Measurements from ENCODE around the gene CDK18. TPM values are rescaled to one million over a fixed set of nuclear protein-coding genes. Genes with fewer than 3 reads are reported as not detected.
A peak's percentile ranks its signal among the peaks of the same experiment; 100 is the strongest.

Gene CDK18
- total RNA-seq, 1 experiment from 2014 or later, result 38.5 TPM

DNA sequence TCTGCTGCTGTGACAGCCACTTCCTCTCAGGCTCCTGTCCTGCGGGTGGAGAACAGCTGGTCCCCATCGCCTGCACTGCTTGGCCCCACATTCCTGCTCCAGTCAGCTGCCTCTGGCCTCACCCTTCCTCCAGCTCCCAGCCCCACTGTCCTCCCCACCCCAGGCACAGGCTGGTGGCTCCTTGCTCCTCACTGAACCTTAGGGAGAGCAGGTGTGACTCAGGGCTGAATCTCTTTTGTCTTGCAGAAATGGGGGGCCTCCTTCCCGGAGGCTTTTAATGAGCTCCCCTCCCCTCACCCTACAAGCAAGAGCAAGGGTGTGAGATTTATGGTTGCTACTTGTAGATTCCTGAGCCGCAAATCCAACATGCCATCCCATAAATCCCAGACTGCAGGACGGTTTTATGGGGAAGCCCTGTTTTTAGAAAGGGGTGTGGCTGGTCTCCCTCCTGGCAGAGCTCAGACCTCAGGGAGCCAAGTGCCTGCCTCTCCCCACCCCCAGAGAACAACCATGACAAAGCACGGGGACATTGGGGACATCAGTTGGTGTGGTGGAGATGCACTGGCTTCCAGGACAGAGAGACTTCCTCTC, 15.2 kb downstream of the CDK18 start:
- peaks cover 47 to 60% of the 10 kb centered on the region in 2 experiments for H3K4me1 Mint-ChIP-seq
- no peaks in the 10 kb centered on the region for H3K9me3 ChIP-seq (ENCODE audit: control insufficient read depth, low read depth, low read length)
- no peak overlapping the region for H3K56ac ChIP-seq (ENCODE audit: insufficient read length, low read depth, low read length)
- no peaks in the 10 kb centered on the region for H3K79me2 ChIP-seq (ENCODE audit: insufficient read depth, low read length)
- no peak overlapping the region for H2BK15ac ChIP-seq (ENCODE audit: low read depth, low read length)
- H3K36me3 Mint-ChIP-seq (ENCODE audit: insufficient read depth in 1 of 3, low read depth in 3 of 3), result peaks cover 6 to 11% (median 7%) of the 10 kb centered on the region in 3 experiments
- no peak overlapping the region for H2AK5ac ChIP-seq (ENCODE audit: insufficient read length, low read length)
- no peak overlapping the region for H2AFZ ChIP-seq (ENCODE audit: low read length)
- no peak overlapping the region for H3K9ac ChIP-seq (ENCODE audit: extremely low read depth, insufficient read length, low read length)
- WGBS (ENCODE audit: extremely low coverage, insufficient read length, low lambda C conversion rate), result no CpG with 5 or more reads among the region's 6 CpGs
- H3K23me2 ChIP-seq (ENCODE audit: insufficient read length, low read depth, low read length, poor library complexity, severe bottlenecking), result no peaks in the 10 kb centered on the region
- H4K5ac ChIP-seq (ENCODE audit: insufficient read length, low read depth, low read length), result no peak overlapping the region
- H3K4ac ChIP-seq (ENCODE audit: low read depth, low read length), result no peak overlapping the region
- TF ChIP-seq, protein P1, sequence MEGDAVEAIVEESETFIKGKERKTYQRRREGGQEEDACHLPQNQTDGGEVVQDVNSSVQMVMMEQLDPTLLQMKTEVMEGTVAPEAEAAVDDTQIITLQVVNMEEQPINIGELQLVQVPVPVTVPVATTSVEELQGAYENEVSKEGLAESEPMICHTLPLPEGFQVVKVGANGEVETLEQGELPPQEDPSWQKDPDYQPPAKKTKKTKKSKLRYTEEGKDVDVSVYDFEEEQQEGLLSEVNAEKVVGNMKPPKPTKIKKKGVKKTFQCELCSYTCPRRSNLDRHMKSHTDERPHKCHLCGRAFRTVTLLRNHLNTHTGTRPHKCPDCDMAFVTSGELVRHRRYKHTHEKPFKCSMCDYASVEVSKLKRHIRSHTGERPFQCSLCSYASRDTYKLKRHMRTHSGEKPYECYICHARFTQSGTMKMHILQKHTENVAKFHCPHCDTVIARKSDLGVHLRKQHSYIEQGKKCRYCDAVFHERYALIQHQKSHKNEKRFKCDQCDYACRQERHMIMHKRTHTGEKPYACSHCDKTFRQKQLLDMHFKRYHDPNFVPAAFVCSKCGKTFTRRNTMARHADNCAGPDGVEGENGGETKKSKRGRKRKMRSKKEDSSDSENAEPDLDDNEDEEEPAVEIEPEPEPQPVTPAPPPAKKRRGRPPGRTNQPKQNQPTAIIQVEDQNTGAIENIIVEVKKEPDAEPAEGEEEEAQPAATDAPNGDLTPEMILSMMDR (conservative IDR thresholded peaks at IDR 0.05), result no peak
- H3K14ac ChIP-seq (ENCODE audit: insufficient read depth, low read length), result peak overlapping the region; percentile 25; the same call in 1 of the 2 replicates
- no peaks in the 10 kb centered on the region for H3K9me3 Mint-ChIP-seq
- H3K27ac ChIP-seq (ENCODE audit: insufficient read length, low read depth, low read length), result no peak overlapping the region
- H2BK12ac ChIP-seq (ENCODE audit: insufficient read length, low read depth, low read length), result no peak overlapping the region
- H3T11ph ChIP-seq (ENCODE audit: low read length), result no peak overlapping the region
- H4K8ac ChIP-seq (replicated peaks; ENCODE audit: insufficient read length, low read depth, low read length), result no peak overlapping the region
- peak overlapping the region in 1 of 2 experiments; percentile 45; a peak in 2 of 5 replicates for H3K4me3 Mint-ChIP-seq
- H3K27me3 Mint-ChIP-seq (ENCODE audit: low read depth), result peaks cover 2% of the 10 kb centered on the region; the same call in 1 of the 2 replicates
- no peak overlapping the region for H4K91ac ChIP-seq (ENCODE audit: insufficient read length, low read depth, low read length)
- no peak overlapping the region for H2BK120ac ChIP-seq (ENCODE audit: low read depth, low read length, poor library complexity, severe bottlenecking)
- H4K20me1 ChIP-seq (ENCODE audit: control insufficient read depth, insufficient read depth, insufficient read length), result no peaks in the 10 kb centered on the region
- no peak overlapping the region for H2BK5ac ChIP-seq (ENCODE audit: insufficient read length, low read length)
- H3K4me2 ChIP-seq (ENCODE audit: insufficient read depth, insufficient read length, low read length), result peak overlapping the region; percentile 8
- no peak overlapping the region for H2BK20ac ChIP-seq (ENCODE audit: low read depth, low read length, poor library complexity, severe bottlenecking)
- no peaks in the 10 kb centered on the region for H3K79me1 ChIP-seq (ENCODE audit: insufficient read depth, low read depth, low read length, poor library complexity, severe bottlenecking)
- H3K4me1 ChIP-seq (ENCODE audit: insufficient read depth, low read length), result peaks cover 10% of the 10 kb centered on the region; the same call in 1 of the 2 replicates
- H3K27me3 ChIP-seq (ENCODE audit: insufficient read depth, low read length), result no peaks in the 10 kb centered on the region
- H3K27ac Mint-ChIP-seq, result peak overlapping the region; percentile 3 to 80 (median 59); a peak in 4 of 7 replicates
- no peak overlapping the region for H3K18ac ChIP-seq (ENCODE audit: insufficient read length, low read depth, low read length)
- peak; percentile 69 for DNase-seq
- no peak overlapping the region for H3K23ac ChIP-seq (ENCODE audit: insufficient read length, low read depth, low read length)
